Osteoblast (primary cell): ENCODE measurements around the gene KIAA1614. TPM values are rescaled to one million over a fixed set of nuclear protein-coding genes. Genes with fewer than 3 reads are reported as not detected.
"Not testable (repeated sequence)": the region's sequence is repeated elsewhere in the genome, so short reads cannot be mapped to it uniquely, and the experiment has no call there.

Experiments
- DNase-seq: peaks from one replicate; pipeline ENCODE4 v3.0.0; 2011; ENCODE audit warnings: low spot score, mixed read lengths; ENCODE audit not compliant: insufficient read length; ENCODE audit errors: missing footprints
- H2AFZ ChIP-seq: 2 replicates; pipeline ENCODE4 v1.6.0; 2011; ENCODE audit warnings: mild to moderate bottlenecking, low read length
- H3K27ac ChIP-seq: 2 replicates; pipeline ENCODE4 v1.5.1; 2011; ENCODE audit warnings: mild to moderate bottlenecking, low read depth, low read length, moderate library complexity
- H3K27me3 ChIP-seq: 2 replicates; pipeline ENCODE4 v1.6.0; 2012; ENCODE audit warnings: mild to moderate bottlenecking, control low read depth, inconsistent platforms, low read length, moderate library complexity; ENCODE audit not compliant: insufficient read depth
- H3K36me3 ChIP-seq: 2 replicates; pipeline ENCODE4 v1.5.1; 2011; ENCODE audit warnings: mild to moderate bottlenecking, low read length, control low read depth, moderate library complexity; ENCODE audit not compliant: insufficient read depth
- H3K4me1 ChIP-seq: 2 replicates; pipeline ENCODE4 v1.5.1; 2011; ENCODE audit warnings: mild to moderate bottlenecking, low read length, control low read depth, moderate library complexity; ENCODE audit not compliant: insufficient read depth
- H3K4me2 ChIP-seq: 2 replicates; pipeline ENCODE4 v1.6.0; 2011; ENCODE audit warnings: mild to moderate bottlenecking, low read length; ENCODE audit not compliant: insufficient read depth
- H3K4me3 ChIP-seq: fragments of 200-600 bp; sonication (generic); 3 replicates; pipeline ENCODE4 v1.5.1; 2012; ENCODE audit warnings: mild to moderate bottlenecking, low read length, inconsistent platforms; ENCODE audit not compliant: insufficient read depth
- H3K79me2 ChIP-seq: 2 replicates; pipeline ENCODE4 v1.6.0; 2012; ENCODE audit warnings: mild to moderate bottlenecking, low read length, control low read depth, inconsistent platforms; ENCODE audit not compliant: insufficient read depth
- H3K9me3 ChIP-seq: 2 replicates; pipeline ENCODE4 v1.5.1; 2011; ENCODE audit warnings: low read depth, low read length, control low read depth
- H4K20me1 ChIP-seq: 2 replicates; pipeline ENCODE4 v1.6.0; 2012; ENCODE audit warnings: mild to moderate bottlenecking, low read length, control low read depth; ENCODE audit not compliant: insufficient read depth
- CTCF ChIP-seq: IDR thresholded peaks from 2 replicates; pipeline ENCODE4 v1.5.1; 2011; ENCODE audit warnings: mild to moderate bottlenecking, low read depth, low read length, moderate library complexity; ENCODE audit errors: extremely low read depth
- total RNA-seq: library from RNA; depleted of rRNA; stranded (reverse); fragments of >200 nt; gene quantifications from 2 replicates; pipeline ENCODE4 v1.2.3, GENCODE V29; 2012

KIAA1614 gene
- total RNA-seq, 1 donor: 12.7 TPM

GRCh38 chr1:180954005-180954800, 41.5 kb downstream of the KIAA1614 start:
- Histone ChIP-seq H3K27ac (peak overlapping the region; percentile 45), H3K9me3 (no peaks in the 10 kb centered on the region), H3K4me1 (peaks cover 5% of the 10 kb centered on the region), H3K4me3 (peak overlapping the region; percentile 76), H3K27me3 (no peaks in the 10 kb centered on the region), H2AFZ (no peak overlapping the region), H3K79me2 (no peaks in the 10 kb centered on the region), H3K36me3 (no peaks in the 10 kb centered on the region), H4K20me1 (no peaks in the 10 kb centered on the region), H3K4me2 (peak overlapping the region; percentile 86)
- DNase-seq: peak; percentile 97
- no peak for TF ChIP-seq CTCF

- no peaks in the 10 kb centered on the region for H3K27me3 ChIP-seq
- H3K79me2 ChIP-seq: no peaks in the 10 kb centered on the region
- H3K9me3 ChIP-seq: no peaks in the 10 kb centered on the region
- no peak overlapping the region for H2AFZ ChIP-seq
- peak; percentile 18 for DNase-seq
- H3K4me3 ChIP-seq: peak overlapping the region; percentile 76
- H3K4me1 ChIP-seq: peaks cover 5% of the 10 kb centered on the region
- no peaks in the 10 kb centered on the region for H4K20me1 ChIP-seq
- H3K27ac ChIP-seq: no peak overlapping the region
- TF ChIP-seq CTCF: no peak
- H3K4me2 ChIP-seq: peak overlapping the region; percentile 86
- no peaks in the 10 kb centered on the region for H3K36me3 ChIP-seq
These were observed 42.1 kb downstream of the KIAA1614 start for GRCh38 chr1:180954801-180955165.

- Histone ChIP-seq H3K27me3 (no peaks in the 10 kb centered on the region), H3K4me3 (no peak overlapping the region), H3K79me2 (no peaks in the 10 kb centered on the region), H2AFZ (no peak overlapping the region), H3K9me3 (no peaks in the 10 kb centered on the region), H3K27ac (no peak overlapping the region), H3K4me1 (peaks cover 5% of the 10 kb centered on the region), H4K20me1 (no peaks in the 10 kb centered on the region), H3K4me2 (no peak overlapping the region), H3K36me3 (no peaks in the 10 kb centered on the region)
- peak; percentile 76 for DNase-seq
- TF ChIP-seq CTCF: no peak
These were observed 43.4 kb downstream of the KIAA1614 start for GRCh38 chr1:180956028-180956640.

- not testable (repeated sequence) for DNase-seq, H3K4me3 ChIP-seq, H3K27ac ChIP-seq
These were observed 46.9 kb downstream of the KIAA1614 start for GRCh38 chr1:180959620-180960019.

More at GRCh38 chr1:180959620-180960019, 46.9 kb downstream of the KIAA1614 start:
- not testable (repeated sequence) for H3K4me2 ChIP-seq, H3K27me3 ChIP-seq, H3K9me3 ChIP-seq, H3K4me1 ChIP-seq, H3K79me2 ChIP-seq, H4K20me1 ChIP-seq, H3K36me3 ChIP-seq, H2AFZ ChIP-seq
